Mesodermal cell (in vitro differentiated cells): ENCODE measurements around the gene SERPINB1.
A peak's percentile ranks its signal among the peaks of the same experiment; 100 is the strongest.

Source experiments
- H3K27ac ChIP-seq: 2 replicates; pipeline ENCODE4 v1.7.0; 2013; ENCODE audit warnings: mild to moderate bottlenecking, low read depth, low read length, moderate library complexity; ENCODE audit not compliant: severe bottlenecking
- H3K36me3 ChIP-seq: 2 replicates; pipeline ENCODE4 v1.7.1; 2013; ENCODE audit warnings: mild to moderate bottlenecking, low read length, moderate library complexity; ENCODE audit not compliant: control insufficient read depth, insufficient read depth
- H3K4me1 ChIP-seq: one replicate; pipeline ENCODE4 v1.7.1; 2013; ENCODE audit warnings: mild to moderate bottlenecking, low read length; ENCODE audit not compliant: insufficient read depth, control insufficient read depth, poor library complexity, severe bottlenecking
- H3K4me3 ChIP-seq: 2 replicates; pipeline ENCODE4 v1.7.0; 2013; ENCODE audit warnings: low read length, control low read depth, mild to moderate bottlenecking; ENCODE audit not compliant: insufficient read depth, poor library complexity, severe bottlenecking; ENCODE audit errors: extremely low read depth
- H3K9me3 ChIP-seq: 2 replicates; pipeline ENCODE4 v1.7.1; 2013; ENCODE audit warnings: mild to moderate bottlenecking, low read length, moderate library complexity; ENCODE audit not compliant: control insufficient read depth
- WGBS, 2 experiments: methylation state at CpG; one replicate each; pipeline ENCODE4 v1.1.5; 2013; ENCODE audit warnings: missing lambda C conversion rate in 2 of 2; ENCODE audit not compliant: insufficient coverage in 2 of 2; 5-methylcytosine and 5-hydroxymethylcytosine counted together

SERPINB1 gene

DNA sequence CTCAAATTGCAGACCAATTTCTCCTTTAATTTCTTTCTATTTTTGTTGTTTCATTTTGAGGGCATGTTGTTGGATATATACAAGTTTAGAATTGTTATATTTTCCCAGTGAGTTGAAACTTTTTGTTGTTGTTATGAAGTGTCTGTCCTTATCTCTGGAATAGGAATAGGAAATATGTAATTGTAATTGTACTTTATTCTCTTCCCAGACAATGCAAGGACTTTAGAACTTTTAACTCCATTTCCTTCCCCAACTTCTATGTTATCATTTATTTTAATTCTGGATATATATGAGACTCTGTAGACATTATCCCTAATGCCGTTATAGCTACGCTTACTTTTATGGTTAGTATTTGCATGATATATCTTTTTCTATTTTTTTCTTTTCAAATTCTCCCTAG lies 12.4 kb downstream of the SERPINB1 start:
- no CpG with 5 or more reads among the region's 2 CpGs for WGBS, 2 experiments
- H3K36me3 ChIP-seq = no peaks in the 10 kb centered on the region
- no peaks in the 10 kb centered on the region for H3K4me1 ChIP-seq
- H3K4me3 ChIP-seq = no peak overlapping the region
- H3K9me3 ChIP-seq = no peaks in the 10 kb centered on the region
- no peak overlapping the region for H3K27ac ChIP-seq

DNA sequence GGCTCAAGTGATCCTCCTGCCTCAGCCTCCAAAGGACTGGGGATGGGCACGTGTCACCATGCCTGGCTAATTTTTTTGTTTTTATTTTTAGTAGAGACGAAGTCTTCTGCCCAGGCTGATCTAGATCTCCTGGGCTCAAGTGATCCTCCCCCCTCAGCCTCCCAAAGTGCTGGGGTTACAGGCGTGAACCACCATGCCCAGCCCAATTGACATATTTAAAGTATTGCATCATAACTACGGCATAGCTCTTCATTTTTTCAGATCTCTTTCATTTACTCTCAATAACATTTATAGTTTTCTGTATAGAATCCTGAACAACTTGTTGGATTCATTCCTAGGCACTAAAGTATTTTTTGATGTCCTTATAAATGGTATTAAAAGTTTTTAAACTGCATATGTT lies 13.0 kb downstream of the SERPINB1 start:
- H3K27ac ChIP-seq = no peak overlapping the region
- no peak overlapping the region for H3K4me3 ChIP-seq
- no peaks in the 10 kb centered on the region for H3K36me3 ChIP-seq
- 93 to 100% methylated on average over 2 of the region's 4 CpGs for WGBS, 2 experiments
- no peaks in the 10 kb centered on the region for H3K9me3 ChIP-seq
- no peaks in the 10 kb centered on the region for H3K4me1 ChIP-seq

DNA sequence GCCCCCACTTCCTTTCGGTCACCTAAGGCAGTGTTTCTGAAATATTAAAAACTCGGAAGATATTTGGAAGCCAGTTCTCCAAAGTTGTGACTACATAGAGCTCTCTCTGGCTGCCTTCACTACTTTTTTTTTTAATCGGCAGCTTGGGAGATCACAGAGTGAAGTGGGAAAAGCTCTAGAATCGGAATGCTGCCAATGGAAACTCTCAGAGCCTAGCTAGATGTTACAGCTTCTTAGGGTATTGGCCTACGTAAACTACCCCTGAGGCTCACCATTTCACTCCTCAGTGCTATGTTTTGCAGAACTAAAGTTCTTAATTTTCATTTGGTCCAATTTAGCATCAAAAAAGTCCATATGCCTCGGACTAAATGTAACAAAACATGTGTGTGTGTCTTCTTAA lies 14.5 kb downstream of the SERPINB1 start:
- Histone ChIP-seq H3K9me3 (no peaks in the 10 kb centered on the region), H3K36me3 (no peaks in the 10 kb centered on the region), H3K4me1 (no peaks in the 10 kb centered on the region), H3K27ac (no peak overlapping the region), H3K4me3 (no peak overlapping the region)
- 89 to 95% methylated on average over 3 to 6 of the region's 6 CpGs for WGBS, 2 experiments

DNA sequence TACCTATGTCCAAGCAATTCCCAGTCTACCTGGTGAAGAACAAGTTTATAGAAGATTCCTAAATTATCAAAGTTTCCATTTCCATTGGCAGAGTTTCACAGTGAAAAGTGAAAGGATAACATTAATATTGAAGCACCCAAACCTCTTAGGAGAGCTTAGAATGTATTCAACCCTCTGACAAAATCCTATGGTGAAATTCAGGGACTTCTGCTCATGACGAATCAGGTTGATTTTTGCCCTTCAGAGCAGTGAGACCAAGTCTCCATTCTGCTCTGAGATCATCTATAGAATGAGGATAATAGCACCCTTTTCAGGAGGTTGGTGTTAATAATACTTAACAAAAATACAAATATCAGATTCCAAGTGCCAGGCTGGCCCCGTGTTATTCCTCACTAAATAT lies 15.5 kb downstream of the SERPINB1 start:
- no peaks in the 10 kb centered on the region for H3K4me1 ChIP-seq
- WGBS, 2 experiments = 86% methylated on average over 1 of the region's 2 CpGs; no CpG with 5 or more reads in 1 of the 2 experiments
- H3K36me3 ChIP-seq = no peaks in the 10 kb centered on the region
- no peak overlapping the region for H3K4me3 ChIP-seq
- H3K9me3 ChIP-seq = no peaks in the 10 kb centered on the region
- H3K27ac ChIP-seq = no peak overlapping the region

DNA sequence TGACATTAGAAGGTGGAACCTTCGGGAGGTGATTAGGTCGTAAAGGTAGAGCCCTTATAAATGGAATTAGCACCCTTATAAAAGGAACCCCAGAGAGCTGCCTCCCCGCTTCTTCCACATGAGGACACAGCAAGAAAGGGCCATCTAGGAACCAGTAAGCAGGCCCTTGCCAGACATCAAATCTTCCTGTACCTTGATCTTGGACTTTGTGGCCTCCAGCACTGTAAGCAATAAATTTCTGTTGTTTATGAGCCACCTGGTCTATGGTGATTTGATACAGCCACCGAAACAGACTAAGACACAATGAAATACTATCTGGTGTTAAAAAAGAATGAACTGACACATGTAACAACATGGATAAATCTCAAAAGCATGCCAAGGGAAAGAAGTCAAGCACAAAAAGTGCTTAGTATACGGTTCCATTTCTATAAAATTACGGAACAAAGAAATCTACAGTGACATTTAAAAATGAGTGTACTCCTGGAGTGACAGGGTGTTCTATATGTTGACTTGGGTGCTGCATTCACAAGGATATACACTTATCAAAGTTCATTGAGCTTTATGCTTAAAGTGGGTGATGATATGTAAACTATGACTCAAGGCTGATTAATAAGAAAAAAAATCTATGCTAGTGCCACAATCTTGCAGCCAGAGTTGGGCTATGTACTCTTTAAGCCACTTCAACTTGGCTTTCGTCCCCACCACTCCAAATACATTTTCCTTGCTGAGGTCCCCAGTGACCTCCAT lies 18.4 kb downstream of the SERPINB1 start:
- no peak overlapping the region for H3K27ac ChIP-seq
- H3K36me3 ChIP-seq = no peaks in the 10 kb centered on the region
- peaks cover 2% of the 10 kb centered on the region for H3K4me1 ChIP-seq
- 95% methylated on average over 3 to 6 of the region's 7 CpGs for WGBS, 2 experiments
- H3K9me3 ChIP-seq = no peaks in the 10 kb centered on the region
- H3K4me3 ChIP-seq = no peak overlapping the region

DNA sequence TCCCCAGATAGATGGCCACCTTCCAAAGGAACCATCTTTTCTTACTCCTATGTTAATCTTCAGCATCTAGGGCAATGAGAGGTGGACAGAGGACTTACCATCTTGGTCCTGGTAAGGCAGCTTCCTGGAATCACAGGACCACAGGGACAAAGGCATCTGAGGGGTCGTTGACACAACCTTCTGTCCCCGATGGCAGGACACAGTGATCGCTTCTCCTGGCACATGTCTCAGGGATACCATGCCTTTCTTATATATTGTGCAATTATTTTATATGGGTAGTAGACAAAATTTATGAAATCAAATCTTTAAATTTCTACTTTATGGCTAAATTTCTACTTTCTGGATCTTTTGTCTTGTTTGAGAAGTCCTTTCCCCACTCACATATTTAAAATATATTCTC lies 20.1 kb downstream of the SERPINB1 start:
- WGBS, 2 experiments = 90 to 100% methylated on average over 1 to 2 of the region's 3 CpGs
- Histone ChIP-seq H3K36me3 (no peaks in the 10 kb centered on the region), H3K27ac (no peak overlapping the region), H3K4me1 (peaks cover 5% of the 10 kb centered on the region), H3K9me3 (no peaks in the 10 kb centered on the region), H3K4me3 (no peak overlapping the region)

GRCh38 chr6:2820415-2820814 lies 21.2 kb downstream of the SERPINB1 start:
- Histone ChIP-seq H3K4me1 (peaks cover 5% of the 10 kb centered on the region), H3K4me3 (no peak overlapping the region), H3K9me3 (peaks cover 9% of the 10 kb centered on the region), H3K27ac (no peak overlapping the region), H3K36me3 (no peaks in the 10 kb centered on the region)
- 100% methylated on average over 1 of the region's 2 CpGs; no CpG with 5 or more reads in 1 of the 2 experiments for WGBS, 2 experiments

DNA sequence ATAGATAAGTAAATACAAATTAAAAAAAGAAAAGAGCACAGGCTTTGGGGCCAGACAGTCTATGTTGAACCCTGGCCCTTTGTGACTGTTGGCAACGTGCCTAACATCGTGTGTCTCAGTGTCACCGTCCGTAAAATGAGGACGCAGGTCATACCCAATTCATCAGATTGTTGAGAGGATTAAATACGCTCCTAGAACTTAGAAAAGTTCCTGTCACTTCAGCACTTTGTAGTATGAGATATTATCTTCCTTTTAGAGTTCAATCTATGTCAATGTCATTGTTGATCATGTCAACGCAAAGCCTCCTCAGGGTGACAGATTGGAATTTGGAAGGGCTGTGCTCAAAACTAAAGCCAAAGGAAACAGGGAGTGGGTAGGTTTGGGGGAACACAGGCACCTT lies 21.7 kb downstream of the SERPINB1 start:
- Histone ChIP-seq H3K27ac (no peak overlapping the region), H3K36me3 (no peaks in the 10 kb centered on the region), H3K9me3 (peaks cover 12% of the 10 kb centered on the region), H3K4me3 (no peak overlapping the region), H3K4me1 (peaks cover 5% of the 10 kb centered on the region)
- WGBS, 2 experiments = 93 to 96% methylated on average over 4 to 5 of the region's 7 CpGs

- Histone ChIP-seq H3K36me3 (no peaks in the 10 kb centered on the region), H3K9me3 (peaks cover 13% of the 10 kb centered on the region), H3K4me1 (peaks cover 5% of the 10 kb centered on the region), H3K4me3 (no peak overlapping the region), H3K27ac (no peak overlapping the region)
- WGBS, 2 experiments = 89 to 90% methylated on average over 4 to 5 of the region's 5 CpGs
Observed at GRCh38 chr6:2819115-2819514, 22.5 kb downstream of the SERPINB1 start.

- 100% methylated on average over 1 of the region's 3 CpGs; no CpG with 5 or more reads in 1 of the 2 experiments for WGBS, 2 experiments
- Histone ChIP-seq H3K27ac (peak overlapping the region; percentile 20), H3K4me3 (no peak overlapping the region)
Observed at GRCh38 chr6:2818593-2818992, 23.1 kb downstream of the SERPINB1 start.

DNA sequence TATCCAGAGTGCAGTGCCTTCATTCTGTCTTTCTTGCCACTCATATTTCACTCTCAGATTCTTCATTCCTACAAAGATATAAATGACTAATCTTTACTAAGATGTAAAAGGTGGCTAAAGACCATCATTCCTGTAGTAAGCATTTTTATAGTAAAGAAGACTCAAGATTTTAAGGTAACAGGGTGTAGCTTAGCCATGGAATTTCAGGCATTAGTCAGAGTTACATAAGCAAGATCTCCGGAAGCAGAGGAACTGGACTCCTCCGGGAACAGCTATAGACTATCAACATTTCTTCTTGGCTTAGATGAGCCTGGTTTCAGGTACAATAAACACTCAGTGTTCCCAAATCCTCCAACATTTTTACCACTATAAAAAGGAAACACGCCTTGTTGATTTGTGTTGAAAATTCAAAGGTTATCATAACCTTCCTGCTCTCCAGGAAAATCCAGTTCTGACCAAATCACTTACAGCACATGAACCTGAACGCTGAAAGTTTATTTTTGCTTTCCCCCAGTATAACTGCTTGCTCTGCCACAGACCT lies 23.7 kb downstream of the SERPINB1 start:
- 83 to 97% methylated on average over 2 to 3 of the region's 4 CpGs for WGBS, 2 experiments
- Histone ChIP-seq H3K4me3 (no peak overlapping the region), H3K36me3 (no peaks in the 10 kb centered on the region), H3K9me3 (peaks cover 13% of the 10 kb centered on the region), H3K27ac (peak overlapping the region; percentile 20), H3K4me1 (peaks cover 5% of the 10 kb centered on the region)

More at GRCh38 chr6:2818593-2818992, 23.1 kb downstream of the SERPINB1 start:
- Histone ChIP-seq H3K36me3 (no peaks in the 10 kb centered on the region), H3K9me3 (peaks cover 13% of the 10 kb centered on the region), H3K4me1 (peaks cover 5% of the 10 kb centered on the region)
